Measurements from ENCODE around the gene ASB18.

The ASB18 gene

GRCh38 chr2:236205867-236206645 lies 58.1 kb downstream of the ASB18 start:
- DNase-seq: no peak

- DNase-seq: no peak
These were observed 59.3 kb downstream of the ASB18 start for GRCh38 chr2:236204953-236205352.

- DNase-seq: no peak
These were observed 63.8 kb downstream of the ASB18 start for GRCh38 chr2:236200378-236200777.

GRCh38 chr2:236196366-236196765 lies 67.8 kb downstream of the ASB18 start:
- DNase-seq: no peak

- DNase-seq: no peak
These were observed 68.5 kb downstream of the ASB18 start for GRCh38 chr2:236195726-236196125.

GRCh38 chr2:236194786-236195185 lies 69.4 kb downstream of the ASB18 start:
- DNase-seq: no peak

GRCh38 chr2:236193026-236193425 lies 71.2 kb downstream of the ASB18 start:
- DNase-seq: no peak

- no peak for DNase-seq
These were observed 73.5 kb downstream of the ASB18 start for GRCh38 chr2:236190674-236191073.

- DNase-seq: no peak
These were observed 79.5 kb downstream of the ASB18 start for GRCh38 chr2:236184701-236185100.

- peak; percentile 64 to 68 for DNase-seq
These were observed 83.3 kb downstream of the ASB18 start for GRCh38 chr2:236180831-236181453.

- DNase-seq: no peak
These were observed 84.0 kb downstream of the ASB18 start for GRCh38 chr2:236180076-236180816.

GRCh38 chr2:236179236-236180075 lies 84.8 kb downstream of the ASB18 start:
- no peak for DNase-seq

- no peak for DNase-seq
These were observed 85.3 kb downstream of the ASB18 start for GRCh38 chr2:236178890-236179235.

GRCh38 chr2:236177967-236178889 lies 86.0 kb downstream of the ASB18 start:
- peak; percentile 43 to 64 for DNase-seq

- DNase-seq: peak; percentile 35 to 59
These were observed 86.6 kb downstream of the ASB18 start for GRCh38 chr2:236177604-236177966.

- DNase-seq: no peak
These were observed 87.3 kb downstream of the ASB18 start for GRCh38 chr2:236176951-236177350.

- peak; percentile 2 to 5 for DNase-seq
These were observed 87.8 kb downstream of the ASB18 start for GRCh38 chr2:236176417-236176816.

- no peak for DNase-seq
These were observed 88.6 kb downstream of the ASB18 start for GRCh38 chr2:236175548-236176150.

GRCh38 chr2:236173729-236174607 lies 90.2 kb downstream of the ASB18 start:
- DNase-seq: no peak

- no peak for DNase-seq
These were observed 91.0 kb downstream of the ASB18 start for GRCh38 chr2:236173036-236173728.

Measured in NCI-H2081 (cell line).